ENCODE results near the gene PRMT6. TPM values are rescaled to one million over a fixed set of nuclear protein-coding genes. Genes with fewer than 3 reads are reported as not detected.

The PRMT6 gene
- total RNA-seq, 1 donor from 2014 or later: 29.3 TPM

- no peaks in the 10 kb centered on the region for H3K27me3 Mint-ChIP-seq
- peaks cover 5% of the 10 kb centered on the region for H3K36me3 Mint-ChIP-seq (ENCODE audit: insufficient read depth)
- H3K4me3 Mint-ChIP-seq (ENCODE audit: low read depth): peak overlapping the region; percentile 96
- H3K4me1 Mint-ChIP-seq (ENCODE audit: low read depth): peaks cover 11% of the 10 kb centered on the region
- peak; percentile 39 for DNase-seq (ENCODE audit: low spot score, unreplicated experiment)
- no peak for TF ChIP-seq CTCF (IDR thresholded peaks at IDR 0.05; ENCODE audit: unreplicated experiment)
- H3K9me3 Mint-ChIP-seq (ENCODE audit: low read depth): peaks cover 4% of the 10 kb centered on the region
- H3K27ac Mint-ChIP-seq: peak overlapping the region; percentile 98
Measured at GRCh38 chr1:107057197-107058133, 991 bp downstream of the PRMT6 start.

GRCh38 chr1:107058245-107059032 is 2.0 kb downstream of the PRMT6 start:
- H3K4me1 Mint-ChIP-seq (ENCODE audit: low read depth): peaks cover 11% of the 10 kb centered on the region
- H3K4me3 Mint-ChIP-seq (ENCODE audit: low read depth): peak overlapping the region; percentile 96
- no peak overlapping the region for H3K27ac Mint-ChIP-seq
- H3K36me3 Mint-ChIP-seq (ENCODE audit: insufficient read depth): peaks cover 5% of the 10 kb centered on the region
- DNase-seq (ENCODE audit: low spot score, unreplicated experiment): no peak
- peaks cover 4% of the 10 kb centered on the region for H3K9me3 Mint-ChIP-seq (ENCODE audit: low read depth)
- TF ChIP-seq CTCF (IDR thresholded peaks at IDR 0.05; ENCODE audit: unreplicated experiment): no peak
- H3K27me3 Mint-ChIP-seq: no peaks in the 10 kb centered on the region

GRCh38 chr1:107061886-107062285 is 5.4 kb downstream of the PRMT6 start:
- no peak overlapping the region for H3K27ac Mint-ChIP-seq
- H3K36me3 Mint-ChIP-seq (ENCODE audit: insufficient read depth): peaks cover 5% of the 10 kb centered on the region
- DNase-seq (ENCODE audit: low spot score, unreplicated experiment): no peak
- H3K4me3 Mint-ChIP-seq (ENCODE audit: low read depth): no peak overlapping the region
- H3K27me3 Mint-ChIP-seq: no peaks in the 10 kb centered on the region
- no peaks in the 10 kb centered on the region for H3K9me3 Mint-ChIP-seq (ENCODE audit: low read depth)
- no peak for TF ChIP-seq CTCF (IDR thresholded peaks at IDR 0.05; ENCODE audit: unreplicated experiment)
- peaks cover 11% of the 10 kb centered on the region for H3K4me1 Mint-ChIP-seq (ENCODE audit: low read depth)

- Mint-ChIP-seq H3K4me3 (ENCODE audit: low read depth) (no peak overlapping the region), H3K27ac (no peak overlapping the region), H3K36me3 (ENCODE audit: insufficient read depth) (no peaks in the 10 kb centered on the region), H3K27me3 (no peaks in the 10 kb centered on the region), H3K4me1 (ENCODE audit: low read depth) (no peaks in the 10 kb centered on the region), H3K9me3 (ENCODE audit: low read depth) (peaks cover 3% of the 10 kb centered on the region)
- no peak for DNase-seq (ENCODE audit: low spot score, unreplicated experiment)
- no peak for TF ChIP-seq CTCF (IDR thresholded peaks at IDR 0.05; ENCODE audit: unreplicated experiment)
Measured at GRCh38 chr1:107073493-107073892, 17.0 kb downstream of the PRMT6 start.

GRCh38 chr1:107076841-107077240 is 20.4 kb downstream of the PRMT6 start:
- no peak overlapping the region for H3K27ac Mint-ChIP-seq
- no peaks in the 10 kb centered on the region for H3K36me3 Mint-ChIP-seq (ENCODE audit: insufficient read depth)
- no peak for TF ChIP-seq CTCF (IDR thresholded peaks at IDR 0.05; ENCODE audit: unreplicated experiment)
- no peaks in the 10 kb centered on the region for H3K4me1 Mint-ChIP-seq (ENCODE audit: low read depth)
- no peak overlapping the region for H3K4me3 Mint-ChIP-seq (ENCODE audit: low read depth)
- H3K27me3 Mint-ChIP-seq: peaks cover 3% of the 10 kb centered on the region
- DNase-seq (ENCODE audit: low spot score, unreplicated experiment): no peak
- peaks cover 3% of the 10 kb centered on the region for H3K9me3 Mint-ChIP-seq (ENCODE audit: low read depth)

All from progenitor cell of endocrine pancreas (in vitro differentiated cells).